ENCODE measurements around the gene AGXT2.
"Not testable (repeated sequence)": the region's sequence is repeated elsewhere in the genome, so short reads cannot be mapped to it uniquely, and the experiment has no call there.

AGXT2 gene

DNA sequence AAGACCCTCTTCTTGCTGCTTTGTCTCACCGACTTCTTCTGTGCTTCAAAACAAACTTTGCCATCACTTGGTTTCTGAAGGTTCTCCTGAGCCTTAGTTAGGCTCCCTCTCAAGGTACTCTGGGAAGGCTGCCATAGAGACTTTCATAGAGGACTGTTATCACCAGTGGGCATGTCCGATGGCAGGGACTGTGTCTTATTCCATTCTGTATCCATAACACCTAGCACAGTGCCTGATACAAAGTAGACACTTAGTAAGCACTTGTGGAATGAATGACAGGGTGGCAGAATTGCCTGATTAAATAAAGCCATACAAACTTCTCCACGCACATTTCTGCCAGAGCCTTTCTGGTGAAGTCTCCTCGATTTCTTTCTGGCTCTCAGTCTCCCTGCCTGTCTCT, 32.7 kb downstream of the AGXT2 start:
- no peak for DNase-seq (ENCODE audit: low read depth in 2 of 2)

GRCh38 chr5:35012796-35013195, 35.0 kb downstream of the AGXT2 start:
- DNase-seq (ENCODE audit: low read depth in 2 of 2), result no peak

DNA sequence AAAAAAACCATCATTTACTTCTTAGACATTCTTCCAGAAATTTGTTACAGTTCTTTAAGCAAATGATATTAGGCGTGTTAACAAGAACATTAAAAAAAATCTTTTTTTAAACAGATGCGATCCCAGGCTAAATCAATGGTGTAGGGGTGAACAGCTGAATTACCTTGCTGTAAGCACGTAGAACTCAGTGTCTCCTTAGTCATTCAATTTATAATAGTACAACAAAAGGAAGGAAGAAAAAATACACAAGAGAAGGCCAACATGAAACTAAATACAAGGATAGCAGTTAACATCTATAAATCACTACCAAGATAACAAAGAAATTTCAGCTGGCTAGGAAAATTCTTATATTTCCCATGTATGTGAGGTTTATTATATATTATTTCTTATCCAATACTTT, 35.4 kb downstream of the AGXT2 start:
- DNase-seq (ENCODE audit: low read depth in 2 of 2), result no peak

DNA sequence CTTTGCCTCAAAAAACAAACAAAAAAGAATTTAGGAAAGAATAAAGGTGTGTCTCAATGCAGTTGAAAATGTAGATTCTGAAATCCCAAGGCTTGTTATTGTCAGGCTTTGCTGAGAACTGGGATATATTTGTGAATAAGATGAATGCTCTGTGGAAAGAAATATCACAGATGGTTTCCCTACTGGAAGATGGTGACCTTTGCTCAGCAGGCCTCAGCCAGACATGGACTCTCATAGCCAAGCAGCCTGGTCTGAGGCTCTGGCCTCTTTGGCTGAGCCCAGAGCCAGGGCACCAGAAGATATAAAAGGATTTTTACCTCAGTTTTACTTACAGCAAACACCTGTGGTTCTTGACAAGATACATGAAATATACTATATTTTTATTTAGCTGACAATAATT, 37.1 kb downstream of the AGXT2 start:
- DNase-seq (ENCODE audit: low read depth in 2 of 2), result no peak

DNA sequence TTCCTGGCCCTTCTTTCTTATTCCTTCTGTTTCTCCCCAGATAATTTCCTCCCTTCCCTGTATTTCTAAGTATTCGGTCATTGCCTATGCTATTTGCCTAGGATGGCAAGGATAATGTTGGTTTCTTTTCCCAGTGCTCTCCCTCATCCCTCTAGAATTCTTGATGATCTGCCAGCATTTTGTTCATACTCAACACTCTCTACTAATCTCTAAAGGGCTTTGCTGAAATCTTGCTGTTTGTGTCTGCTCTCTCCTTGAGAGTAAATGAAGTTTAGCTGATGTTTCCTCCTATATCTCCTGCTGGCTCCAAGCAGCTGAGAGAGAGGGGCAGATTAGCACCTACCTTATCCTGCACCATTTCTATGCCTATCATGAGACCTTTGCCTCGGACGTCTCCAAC, 38.1 kb downstream of the AGXT2 start:
- DNase-seq (ENCODE audit: low read depth in 2 of 2), result no peak

DNA sequence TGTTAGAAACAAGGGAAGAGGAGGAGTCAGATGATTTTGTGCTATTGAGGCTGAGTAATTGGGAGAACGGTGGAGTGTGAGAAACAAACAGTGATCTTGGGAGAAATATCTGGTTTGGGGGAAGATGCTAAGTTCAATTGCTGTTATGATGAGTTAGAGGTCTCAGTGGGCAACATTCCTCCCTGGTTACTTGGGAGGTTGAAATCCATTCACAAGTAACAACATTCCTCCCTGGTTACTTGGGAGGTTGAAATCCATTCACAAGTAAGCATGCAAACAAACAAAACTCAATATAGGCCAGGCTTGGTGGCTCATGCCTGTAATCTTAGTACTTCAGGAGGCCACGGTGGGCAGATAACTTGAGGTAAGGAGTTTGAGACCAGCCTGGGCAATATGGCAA, 38.7 kb downstream of the AGXT2 start:
- no peak for DNase-seq (ENCODE audit: low read depth in 2 of 2)

DNA sequence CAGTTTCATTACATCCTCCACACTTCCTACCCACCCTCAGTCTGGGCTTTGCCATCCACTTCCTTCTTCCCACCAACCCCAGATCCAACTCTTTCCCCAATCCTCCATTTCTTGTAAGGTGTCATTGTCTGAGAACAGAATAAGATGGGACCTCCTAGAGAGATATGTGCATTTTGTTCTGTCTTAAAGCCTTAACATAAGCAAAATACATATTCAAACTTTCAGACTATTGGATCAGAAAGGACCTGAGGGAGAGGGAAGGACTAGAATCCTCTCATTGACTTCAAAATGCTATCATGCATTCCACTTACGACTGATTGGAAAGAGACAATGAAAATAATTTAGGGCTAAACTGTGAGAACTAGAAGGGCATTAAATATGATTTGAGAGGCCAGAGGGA, 43.0 kb downstream of the AGXT2 start:
- no peak for DNase-seq (ENCODE audit: low read depth in 2 of 2)

DNA sequence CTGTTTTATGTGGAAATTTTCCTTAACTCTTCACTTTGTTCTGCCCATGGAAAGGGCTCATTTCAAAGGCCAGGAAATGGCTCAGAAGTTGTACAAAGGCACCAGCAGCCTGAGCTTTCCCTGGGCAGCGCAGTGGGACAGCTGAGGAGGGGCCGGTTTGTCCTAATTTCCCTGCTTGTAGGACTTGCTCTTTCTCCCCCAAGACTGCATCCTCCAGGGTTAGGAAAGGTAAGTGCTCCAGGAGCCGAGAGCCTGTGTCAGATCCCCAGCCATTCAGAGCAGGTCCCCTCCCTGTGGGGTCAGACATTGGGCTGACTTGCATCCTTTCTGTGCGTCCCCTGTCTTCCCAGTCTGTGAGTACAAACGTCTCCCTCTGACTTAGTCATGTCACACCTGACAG, 43.5 kb downstream of the AGXT2 start:
- no peak for DNase-seq (ENCODE audit: low read depth in 2 of 2)

DNA sequence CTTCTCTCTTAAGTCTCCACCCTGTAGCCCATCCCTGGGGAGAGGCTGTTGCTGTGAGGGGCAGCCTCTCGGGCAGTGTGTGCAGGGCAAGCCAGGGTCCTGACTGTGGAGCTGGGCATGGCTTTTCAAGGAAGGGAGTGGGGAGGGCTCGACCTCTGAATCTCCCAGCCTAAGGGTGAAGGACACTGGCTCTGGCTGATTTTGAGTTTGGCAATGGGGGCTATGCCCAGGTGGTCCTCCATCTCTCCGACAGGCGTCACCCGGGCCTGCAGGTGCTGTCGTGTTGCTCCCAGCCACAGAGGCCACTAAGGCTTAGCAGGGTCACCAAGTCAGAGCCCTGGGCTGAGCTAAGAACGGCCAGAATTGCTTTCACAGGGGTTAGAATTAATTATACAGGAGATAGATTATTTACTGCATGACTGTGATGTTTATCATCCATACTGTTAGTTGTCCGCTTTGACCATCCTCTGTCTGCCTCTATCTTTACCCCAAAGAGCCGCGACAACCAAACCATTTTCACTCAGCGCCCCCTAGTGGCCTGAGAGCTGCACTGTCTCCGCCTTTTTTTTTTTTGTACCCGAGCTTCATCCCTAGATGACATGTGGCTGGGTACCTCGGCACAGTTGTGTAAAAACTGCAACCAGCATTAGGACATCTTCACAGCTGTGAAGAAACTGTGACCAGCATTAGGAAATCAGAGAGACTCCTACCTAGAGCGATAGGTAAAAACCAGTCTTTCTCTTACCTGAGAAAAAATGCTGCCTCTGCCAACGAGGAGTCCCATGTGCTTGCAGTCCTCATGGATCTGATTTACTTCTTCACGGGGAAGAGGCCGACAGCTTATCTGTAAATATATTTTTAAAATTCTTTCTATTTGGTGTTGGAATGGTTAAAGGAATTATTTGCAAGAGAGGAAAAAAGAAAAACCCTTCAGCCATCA, 44.5 kb downstream of the AGXT2 start:
- DNase-seq (ENCODE audit: low read depth in 2 of 2), result peak in 1 of 2 donors; percentile 6

DNA sequence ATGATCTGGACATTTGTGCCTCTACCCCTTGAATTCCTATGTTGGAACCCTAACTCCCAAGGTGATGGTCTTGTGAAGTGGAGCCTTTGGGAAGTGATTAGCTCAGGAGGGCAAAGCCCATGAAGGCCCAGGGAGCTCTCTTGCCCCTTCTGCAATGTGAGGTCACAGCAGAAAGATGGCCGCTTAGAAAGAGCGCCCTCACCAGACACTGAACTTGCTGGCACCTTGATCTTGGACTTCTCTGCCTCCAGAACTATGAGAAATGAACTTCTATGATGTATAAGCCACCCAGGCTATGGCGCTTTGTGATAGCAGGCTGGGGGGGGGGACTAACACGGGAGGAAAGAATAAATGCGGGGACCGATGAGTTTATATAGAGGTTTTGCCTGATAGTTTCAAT, 45.3 kb downstream of the AGXT2 start:
- DNase-seq (ENCODE audit: low read depth in 2 of 2), result no peak

- DNase-seq (ENCODE audit: low read depth in 2 of 2), result no peak
These were observed 45.9 kb downstream of the AGXT2 start for GRCh38 chr5:35001842-35002241.

DNA sequence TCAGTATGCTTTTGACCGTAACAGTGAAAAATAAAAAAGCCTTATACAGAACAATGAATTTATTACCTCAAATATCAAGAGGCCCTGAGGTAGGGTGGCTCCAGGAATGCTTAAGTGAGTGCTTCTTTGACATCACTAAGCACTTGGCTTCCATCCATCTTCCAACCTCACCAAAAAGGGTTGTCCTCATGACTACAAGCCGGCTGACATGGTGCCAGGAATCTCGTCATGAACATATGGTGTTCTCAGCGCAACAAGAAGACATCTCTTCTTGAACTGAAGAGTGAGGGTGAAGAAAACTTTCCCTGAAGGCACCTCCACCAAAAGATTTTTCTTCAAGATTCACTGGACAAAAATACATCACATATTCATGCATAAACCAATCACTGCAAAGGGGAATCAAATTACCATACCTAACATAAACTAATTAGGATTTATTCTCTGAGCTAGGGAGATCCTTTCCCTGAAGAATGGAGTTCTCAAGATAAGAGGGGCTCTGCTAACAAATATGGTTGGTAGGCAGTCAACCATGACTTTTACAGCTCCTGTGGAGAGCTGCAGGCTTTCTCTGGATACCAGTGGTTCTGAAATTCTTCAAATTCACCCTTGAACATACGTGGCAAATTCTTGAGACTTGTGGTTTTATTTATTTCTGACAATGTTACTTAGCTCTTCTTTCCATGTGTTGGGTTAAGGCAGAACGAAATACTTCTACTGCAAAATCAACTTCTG, 49.5 kb downstream of the AGXT2 start:
- DNase-seq (ENCODE audit: low read depth in 2 of 2), result no peak

DNA sequence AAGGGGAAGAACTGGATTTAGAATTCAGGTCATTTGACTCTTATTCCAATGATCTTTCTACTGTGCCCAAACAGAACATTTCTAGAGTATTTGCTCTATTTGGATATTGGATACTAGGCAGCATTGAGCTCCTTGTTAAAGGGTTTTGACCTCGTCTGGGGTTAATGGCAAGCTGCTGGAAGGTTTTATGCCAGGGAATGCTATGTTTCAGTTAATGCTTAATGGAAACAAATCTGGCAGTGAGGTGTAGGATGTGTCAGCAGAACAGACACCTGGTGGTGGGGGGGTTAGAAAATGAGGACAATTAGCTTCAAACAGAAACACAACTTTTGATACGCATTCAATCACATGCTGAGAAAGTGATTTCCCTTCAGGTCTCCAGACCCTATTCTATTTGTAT, 51.5 kb downstream of the AGXT2 start:
- no peak for DNase-seq (ENCODE audit: low read depth in 2 of 2)

DNA sequence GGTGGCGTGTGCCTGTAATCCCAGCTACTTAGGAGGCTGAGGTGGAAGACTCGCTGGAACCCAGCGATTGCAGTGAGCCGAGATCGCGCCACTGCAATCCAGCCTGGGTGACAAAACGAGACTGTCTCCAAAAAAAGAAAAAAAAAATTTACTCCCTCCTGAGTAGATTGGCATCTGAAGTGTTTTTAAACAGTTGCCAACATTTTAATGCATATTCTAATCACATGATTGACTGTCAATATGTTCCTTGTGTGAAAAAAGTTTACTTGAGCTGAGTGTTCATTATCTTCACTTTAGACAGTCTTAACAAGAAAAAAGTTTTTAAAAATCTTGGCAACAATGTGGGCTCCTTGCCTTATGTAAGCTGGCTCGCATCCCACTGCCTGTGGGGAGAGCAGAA, 53.8 kb downstream of the AGXT2 start:
- DNase-seq (ENCODE audit: low read depth in 2 of 2), result no peak

DNA sequence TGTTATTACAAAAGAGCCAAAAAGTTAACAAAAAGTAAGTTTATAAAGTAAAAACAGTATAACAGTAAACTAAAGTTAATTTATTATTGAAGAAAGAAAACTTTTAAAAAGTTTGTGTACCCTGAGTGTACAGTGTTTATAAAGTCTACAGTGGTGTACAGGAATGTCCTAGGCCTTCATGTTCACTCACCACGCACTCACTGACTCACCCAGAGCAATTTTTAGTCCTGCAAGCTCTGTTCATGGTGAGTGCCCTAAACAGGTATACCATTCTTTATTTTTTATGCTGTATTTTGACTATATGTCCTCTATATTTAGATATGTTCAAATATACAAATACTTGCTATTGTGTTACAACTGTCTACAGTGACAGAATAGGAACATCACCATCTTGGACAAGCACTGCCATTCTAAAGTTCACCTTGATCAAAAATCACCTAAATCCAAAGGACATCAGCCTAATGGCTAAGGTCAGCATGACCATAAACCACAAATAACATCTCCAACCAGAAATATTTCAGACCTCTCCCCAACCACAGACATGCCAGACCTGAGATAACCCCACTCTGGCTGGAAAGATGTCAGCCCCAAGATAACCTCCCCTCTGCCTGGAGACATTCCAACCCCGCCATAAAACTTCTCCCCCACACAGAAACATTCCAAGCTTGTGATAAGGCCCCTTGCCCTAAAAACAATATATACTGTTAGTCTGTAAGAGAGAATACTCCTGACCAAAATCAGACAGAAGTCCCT, 56.1 kb downstream of the AGXT2 start:
- no peak for DNase-seq (ENCODE audit: low read depth in 2 of 2)

DNA sequence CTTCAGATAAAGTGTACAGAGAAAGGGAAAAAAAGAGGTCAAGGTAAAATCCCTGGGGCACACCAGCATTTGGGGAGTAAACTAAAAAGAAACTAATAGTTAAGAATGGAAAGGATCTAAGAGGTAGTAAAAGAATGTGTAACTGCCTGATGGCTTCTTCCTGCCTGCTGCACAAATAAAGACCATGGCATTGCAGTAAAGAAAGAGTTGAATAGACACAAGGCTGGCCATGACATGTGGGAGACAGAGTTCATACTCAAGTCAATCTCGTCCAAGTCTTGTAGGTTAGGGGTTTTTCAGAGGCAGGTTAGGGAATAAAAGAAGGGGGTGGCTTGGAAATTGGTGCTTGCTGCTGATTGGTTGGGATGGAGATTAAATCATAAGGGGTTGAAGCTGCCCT, 60.8 kb downstream of the AGXT2 start:
- DNase-seq (ENCODE audit: low read depth in 2 of 2), result no peak

- DNase-seq (ENCODE audit: low read depth in 2 of 2), result no peak
These were observed 64.9 kb downstream of the AGXT2 start for GRCh38 chr5:34982823-34983222.

GRCh38 chr5:34978681-34979080, 69.1 kb downstream of the AGXT2 start:
- DNase-seq (ENCODE audit: low read depth in 2 of 2), result no peak

- DNase-seq (ENCODE audit: low read depth in 2 of 2), result no peak
These were observed 69.7 kb downstream of the AGXT2 start for GRCh38 chr5:34977934-34978613.

DNA sequence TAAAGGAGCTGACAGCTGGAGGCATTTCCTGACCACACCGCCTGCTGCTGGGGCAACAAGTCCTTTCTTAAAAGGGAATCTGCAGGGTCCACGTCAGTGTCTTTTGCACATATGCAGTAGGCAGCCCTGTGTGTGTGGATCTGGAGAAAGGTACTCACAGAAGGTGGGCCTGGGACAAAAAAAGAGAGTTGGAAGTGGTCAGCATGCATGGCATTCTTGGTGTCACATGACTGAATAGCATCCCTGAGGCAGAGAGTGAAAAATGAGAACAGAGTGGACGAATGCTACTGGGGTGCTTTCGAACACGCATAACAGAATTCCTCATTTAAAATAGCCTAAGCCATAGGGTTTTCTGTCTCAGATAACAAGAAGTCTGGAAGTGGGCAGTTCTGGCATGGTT, 71.4 kb downstream of the AGXT2 start:
- DNase-seq (ENCODE audit: low read depth in 2 of 2), result no peak

- DNase-seq (ENCODE audit: low read depth in 2 of 2), result not testable (repeated sequence)
These were observed 76.1 kb downstream of the AGXT2 start for GRCh38 chr5:34971655-34972054.

GRCh38 chr5:34970552-34970951, 77.2 kb downstream of the AGXT2 start:
- DNase-seq (ENCODE audit: low read depth in 2 of 2), result no peak
